GM21528 (cell line): ENCODE data around the gene RABGAP1L.
"Not testable (repeated sequence)": the region's sequence is repeated elsewhere in the genome, so short reads cannot be mapped to it uniquely, and the experiment has no call there.

Experiments
- ATAC-seq: cut with Tn5 transposase; IDR thresholded peaks from one replicate; pipeline ENCODE4 v1.9.1; 2021; ENCODE audit warnings: mild to moderate bottlenecking, moderate library complexity; ENCODE audit not compliant: unreplicated experiment, low FRiP score

The RABGAP1L gene

DNA sequence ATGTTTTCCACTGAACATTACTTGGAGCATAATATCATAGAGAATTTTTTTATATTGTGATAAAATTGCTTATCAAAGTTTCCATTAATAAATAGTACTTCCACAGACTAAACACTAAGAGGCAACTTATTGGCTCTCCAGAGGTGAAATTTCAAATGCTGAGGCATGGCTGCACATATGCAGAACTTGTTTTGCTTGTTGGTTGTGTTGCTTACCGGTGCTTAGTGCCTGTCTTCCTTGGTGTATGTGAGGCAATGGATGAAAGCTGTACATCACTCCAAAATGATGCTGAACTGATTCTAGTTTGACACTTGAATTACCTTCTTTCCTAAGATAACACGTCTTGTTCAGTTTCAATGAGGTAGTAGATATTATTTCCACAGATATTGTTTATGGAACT, 258.6 kb downstream of the RABGAP1L start:
- ATAC-seq: no peak

GRCh38 chr1:174425121-174425520, 265.8 kb downstream of the RABGAP1L start:
- ATAC-seq: no peak

DNA sequence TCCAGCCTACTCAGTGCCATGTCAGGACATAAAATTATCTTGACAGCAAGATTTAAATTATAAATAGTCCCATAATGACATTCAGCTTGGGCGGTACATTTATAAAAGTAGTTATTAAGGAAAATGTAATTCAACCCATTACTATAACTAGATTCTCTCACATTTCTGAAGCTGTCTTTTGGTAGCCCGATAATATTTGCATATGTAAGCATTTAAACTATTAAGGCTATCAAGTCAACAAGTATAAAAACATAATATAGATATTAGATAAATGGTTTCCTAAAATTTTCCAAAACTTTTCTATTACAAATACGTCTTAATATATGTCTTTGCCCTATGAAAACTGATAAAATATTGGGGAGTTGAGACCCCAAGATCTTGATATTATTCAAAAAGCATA, 266.8 kb downstream of the RABGAP1L start:
- ATAC-seq: no peak

- no peak for ATAC-seq
Observed at GRCh38 chr1:174428033-174428432, 268.7 kb downstream of the RABGAP1L start.

DNA sequence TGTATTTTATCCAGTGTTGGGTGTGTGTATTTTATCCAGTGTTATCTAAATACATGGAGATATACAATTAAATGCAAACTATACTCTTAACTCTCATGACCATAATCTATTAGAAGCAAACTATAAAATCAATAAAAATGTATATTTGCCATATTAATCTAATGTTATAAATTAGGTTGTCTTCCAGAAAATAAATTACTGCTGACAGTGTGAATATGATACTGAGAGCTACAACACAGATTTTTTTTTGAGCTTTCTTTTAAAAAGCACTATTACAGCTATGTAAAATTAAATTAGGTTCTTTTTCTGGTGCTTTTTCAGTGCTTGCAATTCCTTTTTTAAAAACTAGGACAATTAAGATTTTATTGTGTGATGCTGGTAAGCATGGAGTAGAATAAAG, 269.4 kb downstream of the RABGAP1L start:
- ATAC-seq: no peak

DNA sequence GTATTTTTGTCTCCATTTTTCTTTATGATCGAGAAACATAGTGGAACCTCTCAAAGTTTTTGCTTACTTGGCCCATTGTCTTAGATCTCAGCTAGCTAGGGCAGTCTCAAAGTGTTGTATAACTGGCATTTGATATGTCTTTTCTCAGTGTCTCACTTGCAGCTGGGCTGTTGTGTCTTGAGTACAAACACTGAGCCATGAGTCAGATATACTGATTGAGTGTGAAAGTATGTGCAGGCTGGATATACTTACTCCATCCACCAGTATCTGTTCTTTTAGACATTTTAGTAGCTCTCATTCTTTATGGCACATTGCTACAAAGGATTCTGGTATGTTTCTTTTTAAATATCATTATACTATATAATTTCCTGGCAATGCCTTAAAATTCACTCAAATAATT, 274.1 kb downstream of the RABGAP1L start:
- ATAC-seq: no peak

GRCh38 chr1:174445351-174445750, 286.0 kb downstream of the RABGAP1L start:
- ATAC-seq: no peak

DNA sequence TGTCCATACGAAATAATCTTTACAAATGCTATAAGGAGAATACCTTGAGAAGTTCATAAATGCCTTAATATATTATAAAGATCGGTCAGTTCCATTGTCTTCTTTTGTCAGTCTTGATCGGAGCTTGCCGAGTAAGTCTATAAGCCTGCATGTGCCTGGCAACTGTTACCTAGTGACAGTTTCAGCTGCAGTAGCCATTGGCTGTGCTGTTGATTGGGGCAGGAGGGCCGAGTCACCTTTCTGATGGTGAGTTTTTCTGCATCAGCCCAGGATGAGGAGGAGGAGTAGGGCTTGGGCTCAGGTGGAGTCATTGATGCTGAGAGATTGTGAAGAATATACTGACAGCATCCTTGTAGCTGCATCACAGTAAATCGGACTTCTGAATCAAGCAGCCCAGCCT, 286.5 kb downstream of the RABGAP1L start:
- no peak for ATAC-seq

- ATAC-seq: no peak
Observed at GRCh38 chr1:174447866-174448530, 288.7 kb downstream of the RABGAP1L start, which contains the start of gene GPR52. TSS of gene GPR52 (plus strand) at chr1:174447964. CDS start at chr1:174448112, 148 bp downstream.

DNA sequence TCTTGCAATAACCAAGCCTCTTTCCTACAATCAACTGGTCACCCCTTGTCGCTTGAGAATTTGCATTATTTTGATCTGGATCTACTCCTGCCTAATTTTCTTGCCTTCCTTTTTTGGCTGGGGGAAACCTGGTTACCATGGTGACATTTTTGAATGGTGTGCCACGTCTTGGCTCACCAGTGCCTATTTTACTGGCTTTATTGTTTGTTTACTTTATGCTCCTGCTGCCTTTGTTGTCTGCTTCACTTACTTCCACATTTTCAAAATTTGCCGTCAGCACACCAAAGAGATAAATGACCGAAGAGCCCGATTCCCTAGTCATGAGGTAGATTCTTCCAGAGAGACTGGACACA, 289.2 kb downstream of the RABGAP1L start:
- no peak for ATAC-seq

GRCh38 chr1:174448974-174449373, 289.7 kb downstream of the RABGAP1L start:
- no peak for ATAC-seq

GRCh38 chr1:174451408-174451807, 292.1 kb downstream of the RABGAP1L start:
- no peak for ATAC-seq

- ATAC-seq: no peak
Observed at GRCh38 chr1:174465855-174466254, 306.5 kb downstream of the RABGAP1L start.

GRCh38 chr1:174466607-174467006, 307.3 kb downstream of the RABGAP1L start:
- no peak for ATAC-seq

DNA sequence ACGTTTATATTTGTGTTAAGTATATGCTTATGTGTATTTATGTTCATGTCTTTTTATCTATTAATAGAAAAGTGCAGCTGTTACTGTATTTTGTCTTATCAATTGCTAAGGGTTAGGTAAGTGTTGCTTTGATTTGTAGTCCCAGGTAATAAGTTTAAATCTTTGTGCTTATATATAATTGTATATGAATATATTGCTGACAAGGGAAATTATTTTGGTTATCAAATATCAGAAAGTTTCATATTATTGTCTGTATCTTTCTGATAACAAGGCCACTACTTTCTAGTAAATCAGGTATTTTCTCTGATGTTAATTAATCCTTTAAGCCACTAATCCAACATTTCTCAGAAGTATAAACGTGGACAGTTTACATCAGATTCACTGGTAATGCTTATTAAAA, 309.7 kb downstream of the RABGAP1L start:
- no peak for ATAC-seq

GRCh38 chr1:174469687-174470086, 310.4 kb downstream of the RABGAP1L start:
- ATAC-seq: no peak

DNA sequence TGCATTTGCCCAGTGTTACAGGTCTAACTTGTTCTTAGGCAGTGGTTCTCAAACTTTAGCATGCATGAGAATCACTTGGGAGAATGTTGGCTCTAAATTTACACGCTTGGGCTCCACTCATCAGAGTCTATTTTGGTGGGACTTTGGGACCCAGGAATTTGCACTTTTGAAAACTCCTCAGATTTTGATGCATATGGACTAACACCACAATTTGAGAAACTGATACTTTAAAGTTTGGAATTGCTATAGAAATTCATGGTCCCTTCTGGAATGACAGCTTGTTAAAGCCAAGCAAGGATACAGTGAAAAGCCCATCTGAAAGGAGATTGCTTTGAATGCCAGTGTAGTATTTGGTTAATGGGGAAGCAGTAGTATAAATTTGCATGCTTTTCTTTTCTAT, 320.0 kb downstream of the RABGAP1L start:
- no peak for ATAC-seq

- no peak for ATAC-seq
Observed at GRCh38 chr1:174480324-174480723, 321.0 kb downstream of the RABGAP1L start.

GRCh38 chr1:174491606-174492005, 332.3 kb downstream of the RABGAP1L start:
- ATAC-seq: no peak

GRCh38 chr1:174497478-174497877, 338.2 kb downstream of the RABGAP1L start:
- no peak for ATAC-seq

DNA sequence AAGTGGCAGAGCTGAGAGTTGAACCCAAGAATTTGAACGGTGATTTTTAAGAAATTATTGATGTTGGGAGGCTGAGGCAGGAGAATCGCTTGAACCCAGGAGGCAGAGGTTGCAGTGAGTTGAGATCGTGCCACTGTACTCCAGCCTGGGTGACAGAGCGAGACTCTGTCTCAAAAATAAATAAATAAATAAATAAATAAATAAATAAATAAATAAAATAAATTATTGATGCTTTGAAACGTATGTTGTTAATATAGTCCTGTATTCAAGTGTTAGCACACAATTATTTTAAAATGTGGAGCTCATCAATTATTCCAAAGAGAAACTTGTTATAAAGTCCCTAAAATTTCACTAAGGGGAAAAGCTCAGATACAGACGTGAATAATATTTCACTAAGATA, 357.4 kb downstream of the RABGAP1L start:
- ATAC-seq: not testable (repeated sequence)

GRCh38 chr1:174519844-174520243, 360.5 kb downstream of the RABGAP1L start:
- ATAC-seq: no peak

DNA sequence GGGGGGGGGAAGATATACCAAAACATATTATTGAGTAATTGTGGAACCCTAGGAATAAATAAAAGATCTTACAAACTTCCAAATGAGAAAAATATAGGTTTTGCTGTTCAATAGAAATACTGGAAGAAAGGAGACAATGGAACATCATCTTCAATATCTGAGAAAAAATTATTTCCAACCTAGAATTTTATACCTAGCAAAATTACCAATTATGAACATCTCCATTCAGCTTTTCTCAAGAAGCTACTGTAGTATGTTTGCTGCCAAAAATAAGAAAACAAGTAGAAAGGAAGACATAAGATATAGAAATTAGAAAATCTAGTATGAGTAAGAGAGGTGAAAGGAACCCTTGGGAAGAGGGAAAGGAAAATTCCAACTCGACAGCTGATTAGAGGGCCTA, 372.4 kb downstream of the RABGAP1L start:
- ATAC-seq: no peak
